ENCODE measurements around the gene ZNF888.

Gene ZNF888

GRCh38 chr19:52957591-52957990 lies 34.4 kb upstream of the ZNF888 start:
- H3K4me3 ChIP-seq (ENCODE audit: low read depth, low read length, poor library complexity, severe bottlenecking): no peak overlapping the region
- H3K4me1 ChIP-seq (ENCODE audit: insufficient read depth, low read length, severe bottlenecking): peaks cover 12% of the 10 kb centered on the region
- H3K36me3 ChIP-seq (ENCODE audit: insufficient read depth, low read length): peaks cover 80% of the 10 kb centered on the region
- peaks cover 3% of the 10 kb centered on the region; the same call in 1 of the 2 replicates for H3K79me2 ChIP-seq (ENCODE audit: insufficient read depth, low read length)
- H2AFZ ChIP-seq (ENCODE audit: low read length): no peak overlapping the region
- no peak overlapping the region for H3K9ac ChIP-seq (ENCODE audit: low read length)
- no peak for TF ChIP-seq CTCF (IDR thresholded peaks at IDR 0.05; ENCODE audit: low read length)
- no peak for TF ChIP-seq EZH2 (IDR thresholded peaks at IDR 0.05; ENCODE audit: borderline replicate concordance, low read length)
- no peaks in the 10 kb centered on the region for H3F3A ChIP-seq (ENCODE audit: insufficient read depth, low read length)
- no peaks in the 10 kb centered on the region for H4K20me1 ChIP-seq (ENCODE audit: insufficient read depth, low read length)
- H3K27me3 ChIP-seq (ENCODE audit: insufficient read depth, low read length): no peaks in the 10 kb centered on the region
- H3K27ac ChIP-seq (ENCODE audit: low read depth, low read length, poor library complexity, severe bottlenecking): no peak overlapping the region
- no peaks in the 10 kb centered on the region for H3K9me2 ChIP-seq (ENCODE audit: low read depth, low read length)
- peaks cover 32% of the 10 kb centered on the region for H3K9me3 ChIP-seq (ENCODE audit: low read length)
- H3K4me2 ChIP-seq (ENCODE audit: low read length): no peak overlapping the region

DNA sequence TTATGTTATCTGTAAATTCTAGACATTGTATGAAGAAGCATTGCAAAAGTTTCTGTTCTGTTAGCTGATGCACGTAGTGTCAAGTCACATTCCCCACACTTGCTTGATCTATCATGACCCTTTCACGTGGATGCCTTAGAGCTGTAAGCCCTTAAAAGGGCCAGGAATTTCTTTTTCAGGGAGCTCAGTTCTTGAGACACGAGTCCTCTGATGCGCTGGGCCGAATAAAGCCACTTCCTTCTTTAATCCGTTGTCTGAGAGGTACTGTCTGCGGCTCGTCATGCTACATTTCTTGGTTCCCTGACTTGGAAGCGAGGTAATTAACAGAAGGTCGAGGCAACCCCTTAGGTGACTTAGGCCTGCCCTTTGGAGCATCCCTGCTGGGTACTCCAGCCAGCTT lies 33.7 kb upstream of the ZNF888 start:
- H2AFZ ChIP-seq (ENCODE audit: low read length): no peak overlapping the region
- H3K9me2 ChIP-seq (ENCODE audit: low read depth, low read length): no peaks in the 10 kb centered on the region
- H3K79me2 ChIP-seq (ENCODE audit: insufficient read depth, low read length): peaks cover 3% of the 10 kb centered on the region; the same call in 1 of the 2 replicates
- peaks cover 9% of the 10 kb centered on the region for H3K4me1 ChIP-seq (ENCODE audit: insufficient read depth, low read length, severe bottlenecking)
- H3F3A ChIP-seq (ENCODE audit: insufficient read depth, low read length): no peaks in the 10 kb centered on the region
- TF ChIP-seq CTCF (IDR thresholded peaks at IDR 0.05; ENCODE audit: low read length) (no peak), EZH2 (IDR thresholded peaks at IDR 0.05; ENCODE audit: borderline replicate concordance, low read length) (no peak)
- H4K20me1 ChIP-seq (ENCODE audit: insufficient read depth, low read length): no peaks in the 10 kb centered on the region
- no peaks in the 10 kb centered on the region for H3K27me3 ChIP-seq (ENCODE audit: insufficient read depth, low read length)
- peaks cover 37% of the 10 kb centered on the region for H3K9me3 ChIP-seq (ENCODE audit: low read length)
- peaks cover 87% of the 10 kb centered on the region for H3K36me3 ChIP-seq (ENCODE audit: insufficient read depth, low read length)
- H3K4me2 ChIP-seq (ENCODE audit: low read length): no peak overlapping the region
- no peak overlapping the region for H3K27ac ChIP-seq (ENCODE audit: low read depth, low read length, poor library complexity, severe bottlenecking)
- H3K9ac ChIP-seq (ENCODE audit: low read length): no peak overlapping the region
- no peak overlapping the region for H3K4me3 ChIP-seq (ENCODE audit: low read depth, low read length, poor library complexity, severe bottlenecking)

GRCh38 chr19:52949422-52949821 lies 26.2 kb upstream of the ZNF888 start:
- H3K27me3 ChIP-seq (ENCODE audit: insufficient read depth, low read length): no peaks in the 10 kb centered on the region
- H3K9ac ChIP-seq (ENCODE audit: low read length): no peak overlapping the region
- no peak for TF ChIP-seq CTCF (IDR thresholded peaks at IDR 0.05; ENCODE audit: low read length)
- no peak for TF ChIP-seq EZH2 (IDR thresholded peaks at IDR 0.05; ENCODE audit: borderline replicate concordance, low read length)
- no peaks in the 10 kb centered on the region for H3K79me2 ChIP-seq (ENCODE audit: insufficient read depth, low read length)
- H3K36me3 ChIP-seq (ENCODE audit: insufficient read depth, low read length): peaks cover 48% of the 10 kb centered on the region
- no peak overlapping the region for H3K4me2 ChIP-seq (ENCODE audit: low read length)
- no peaks in the 10 kb centered on the region for H3F3A ChIP-seq (ENCODE audit: insufficient read depth, low read length)
- no peaks in the 10 kb centered on the region for H3K9me2 ChIP-seq (ENCODE audit: low read depth, low read length)
- no peak overlapping the region for H3K4me3 ChIP-seq (ENCODE audit: low read depth, low read length, poor library complexity, severe bottlenecking)
- H3K4me1 ChIP-seq (ENCODE audit: insufficient read depth, low read length, severe bottlenecking): no peaks in the 10 kb centered on the region
- H3K9me3 ChIP-seq (ENCODE audit: low read length): peaks cover 45% of the 10 kb centered on the region
- H2AFZ ChIP-seq (ENCODE audit: low read length): no peak overlapping the region
- H4K20me1 ChIP-seq (ENCODE audit: insufficient read depth, low read length): no peaks in the 10 kb centered on the region
- H3K27ac ChIP-seq (ENCODE audit: low read depth, low read length, poor library complexity, severe bottlenecking): no peak overlapping the region

Measured in OCI-LY1 (cell line).